ENCODE measurements around the gene PSME3IP1. TPM values are rescaled to one million over a fixed set of nuclear protein-coding genes. Genes with fewer than 3 reads are reported as not detected.

The PSME3IP1 gene
- total RNA-seq, 3 donors from 2014 or later (not counting 1 experiment from before 2014, with no cell fraction given), result 129 to 148 (median 133) TPM

- no peak for ATAC-seq
- Histone ChIP-seq H3K27me3 (ENCODE audit: control insufficient read depth, insufficient read depth, low read length) (no peaks in the 10 kb centered on the region), H3K27ac (ENCODE audit: low read length) (no peak overlapping the region), H3K4me1 (ENCODE audit: control insufficient read depth, insufficient read depth, low read length) (peaks cover 93% of the 10 kb centered on the region), H3K36me3 (ENCODE audit: control insufficient read depth, insufficient read depth, low read length) (no peaks in the 10 kb centered on the region), H3K4me3 (ENCODE audit: low read length) (no peak overlapping the region), H3K9me3 (ENCODE audit: control insufficient read depth, insufficient read depth, low read length) (no peaks in the 10 kb centered on the region)
- TF ChIP-seq CTCF (IDR thresholded peaks at IDR 0.05), result no peak
- H3K9me3 Mint-ChIP-seq, result no peaks in the 10 kb centered on the region
- 95% methylated on average over 1 of the region's 1 CpG for WGBS (ENCODE audit: insufficient coverage)
- intact Hi-C loops (cut with micrococcal nuclease), result no loop called here
- no peak overlapping the region for H3K4me3 Mint-ChIP-seq
- DNase-seq, result no peak
- H3K4me1 Mint-ChIP-seq, result peaks cover 23 to 67% of the 10 kb centered on the region in 2 donors
- H3K27me3 Mint-ChIP-seq (ENCODE audit: low read depth in 2 of 2), result no peaks in the 10 kb centered on the region
- peak overlapping the region; percentile 74 to 85 for H3K27ac Mint-ChIP-seq
- H3K36me3 Mint-ChIP-seq, result no peaks in the 10 kb centered on the region
These were observed 53.4 kb downstream of the PSME3IP1 start for GRCh38 chr16:57132470-57132869.

- peaks cover 32 to 67% of the 10 kb centered on the region in 2 donors for H3K4me1 Mint-ChIP-seq
- H3K9me3 Mint-ChIP-seq, result no peaks in the 10 kb centered on the region
These were observed 54.4 kb downstream of the PSME3IP1 start for GRCh38 chr16:57131351-57131970.

GRCh38 chr16:57130950-57131321 lies 54.9 kb downstream of the PSME3IP1 start:
- ATAC-seq (no peak), DNase-seq (no peak)
- Mint-ChIP-seq H3K4me1 (peaks cover 31 to 61% of the 10 kb centered on the region in 2 donors), H3K27ac (peak overlapping the region; percentile 74 to 85), H3K27me3 (ENCODE audit: low read depth in 2 of 2) (no peaks in the 10 kb centered on the region), H3K9me3 (no peaks in the 10 kb centered on the region), H3K36me3 (no peaks in the 10 kb centered on the region), H3K4me3 (no peak overlapping the region)
- WGBS (ENCODE audit: insufficient coverage), result 92% methylated on average over 6 of the region's 6 CpGs
- Histone ChIP-seq H3K4me3 (ENCODE audit: low read length) (no peak overlapping the region), H3K4me1 (ENCODE audit: control insufficient read depth, insufficient read depth, low read length) (peaks cover 93% of the 10 kb centered on the region), H3K27ac (ENCODE audit: low read length) (no peak overlapping the region), H3K9me3 (ENCODE audit: control insufficient read depth, insufficient read depth, low read length) (no peaks in the 10 kb centered on the region), H3K27me3 (ENCODE audit: control insufficient read depth, insufficient read depth, low read length) (no peaks in the 10 kb centered on the region), H3K36me3 (ENCODE audit: control insufficient read depth, insufficient read depth, low read length) (no peaks in the 10 kb centered on the region)
- no peak for TF ChIP-seq CTCF (IDR thresholded peaks at IDR 0.05)
- intact Hi-C loops (cut with micrococcal nuclease), result no loop called here

More at GRCh38 chr16:57131351-57131970, 54.4 kb downstream of the PSME3IP1 start:
- Mint-ChIP-seq H3K27ac (peak overlapping the region; percentile 74 to 85), H3K27me3 (ENCODE audit: low read depth in 2 of 2) (no peaks in the 10 kb centered on the region), H3K4me3 (no peak overlapping the region), H3K36me3 (no peaks in the 10 kb centered on the region)
- no peaks in the 10 kb centered on the region for H3K9me3 ChIP-seq (ENCODE audit: control insufficient read depth, insufficient read depth, low read length)
- ATAC-seq, result no peak
- H3K4me1 ChIP-seq (ENCODE audit: control insufficient read depth, insufficient read depth, low read length), result peaks cover 93% of the 10 kb centered on the region
- no peak overlapping the region for H3K27ac ChIP-seq (ENCODE audit: low read length)
- H3K4me3 ChIP-seq (ENCODE audit: low read length), result no peak overlapping the region
- 85% methylated on average over 17 of the region's 17 CpGs for WGBS (ENCODE audit: insufficient coverage)
- intact Hi-C loops (cut with micrococcal nuclease), result no loop called here
- H3K36me3 ChIP-seq (ENCODE audit: control insufficient read depth, insufficient read depth, low read length), result no peaks in the 10 kb centered on the region
- H3K27me3 ChIP-seq (ENCODE audit: control insufficient read depth, insufficient read depth, low read length), result no peaks in the 10 kb centered on the region
- TF ChIP-seq CTCF (IDR thresholded peaks at IDR 0.05), result no peak
- DNase-seq, result peak in 1 of 2 donors; percentile 34

All from natural killer cell (primary cell).